Measurements from ENCODE around the gene EXOC2.

EXOC2 gene

DNA sequence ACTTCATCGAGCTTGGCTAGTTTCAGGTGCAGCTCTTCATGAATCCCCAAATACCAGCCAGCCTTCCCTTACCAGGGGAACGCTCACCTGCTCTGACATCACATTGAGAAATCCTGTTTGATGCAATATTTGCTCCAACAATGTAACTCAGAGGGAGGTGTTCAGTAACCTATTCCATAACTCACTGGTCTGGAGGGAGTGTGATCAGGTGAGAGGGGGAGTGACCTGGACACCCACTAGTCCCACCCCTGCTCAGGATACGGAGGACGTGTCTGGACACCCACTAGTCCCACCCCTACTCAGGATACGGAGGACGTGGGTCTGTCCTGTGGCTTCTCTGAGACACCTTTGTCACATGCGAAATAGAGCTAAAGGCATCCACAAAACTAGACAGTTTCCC is 106.4 kb downstream of the EXOC2 start:
- no peaks in the 10 kb centered on the region for H3K9me3 ChIP-seq (ENCODE audit: control insufficient read depth, insufficient read depth, low read length)
- peaks cover 8% of the 10 kb centered on the region for H3K36me3 ChIP-seq (ENCODE audit: control insufficient read depth, insufficient read depth, low read length)
- H3K9ac ChIP-seq (ENCODE audit: low read depth, low read length): no peak overlapping the region
- H3K27me3 ChIP-seq (ENCODE audit: control insufficient read depth, insufficient read depth, low read length): no peaks in the 10 kb centered on the region
- H3K4me1 ChIP-seq (ENCODE audit: control insufficient read depth, insufficient read depth, low read length): peaks cover 24% of the 10 kb centered on the region
- H3K4me3 ChIP-seq (ENCODE audit: low read depth, low read length): no peak overlapping the region

GRCh38 chr6:583635-584034 is 109.3 kb downstream of the EXOC2 start:
- H3K36me3 ChIP-seq (ENCODE audit: control insufficient read depth, insufficient read depth, low read length): no peaks in the 10 kb centered on the region
- H3K9ac ChIP-seq (ENCODE audit: low read depth, low read length): no peak overlapping the region
- peaks cover 26% of the 10 kb centered on the region for H3K4me1 ChIP-seq (ENCODE audit: control insufficient read depth, insufficient read depth, low read length)
- H3K9me3 ChIP-seq (ENCODE audit: control insufficient read depth, insufficient read depth, low read length): no peaks in the 10 kb centered on the region
- H3K4me3 ChIP-seq (ENCODE audit: low read depth, low read length): no peak overlapping the region
- no peaks in the 10 kb centered on the region for H3K27me3 ChIP-seq (ENCODE audit: control insufficient read depth, insufficient read depth, low read length)

DNA sequence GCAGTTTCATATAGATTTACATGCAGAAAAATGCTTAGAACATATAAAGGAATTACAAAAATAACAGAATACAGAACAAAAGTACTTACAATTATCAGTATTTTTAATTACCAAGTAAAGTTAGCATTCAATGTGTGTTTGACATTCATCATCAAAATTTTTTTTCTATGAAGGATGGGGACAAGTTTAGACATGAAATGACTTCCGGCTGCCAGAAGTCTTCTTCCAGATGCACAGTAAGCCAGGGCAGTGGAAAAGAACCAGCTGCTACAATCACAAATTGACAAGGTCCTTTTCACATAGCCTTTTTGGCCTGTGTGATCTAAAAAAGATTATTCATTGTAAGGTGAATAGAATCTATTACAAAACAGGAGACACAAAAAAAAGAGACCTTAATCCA is 109.8 kb downstream of the EXOC2 start:
- Histone ChIP-seq H3K4me1 (ENCODE audit: control insufficient read depth, insufficient read depth, low read length) (peaks cover 26% of the 10 kb centered on the region), H3K9ac (ENCODE audit: low read depth, low read length) (no peak overlapping the region), H3K4me3 (ENCODE audit: low read depth, low read length) (no peak overlapping the region), H3K9me3 (ENCODE audit: control insufficient read depth, insufficient read depth, low read length) (no peaks in the 10 kb centered on the region), H3K27me3 (ENCODE audit: control insufficient read depth, insufficient read depth, low read length) (no peaks in the 10 kb centered on the region), H3K36me3 (ENCODE audit: control insufficient read depth, insufficient read depth, low read length) (no peaks in the 10 kb centered on the region)

GRCh38 chr6:582370-582769 is 110.6 kb downstream of the EXOC2 start:
- H3K9ac ChIP-seq (ENCODE audit: low read depth, low read length): no peak overlapping the region
- peaks cover 26% of the 10 kb centered on the region for H3K4me1 ChIP-seq (ENCODE audit: control insufficient read depth, insufficient read depth, low read length)
- H3K9me3 ChIP-seq (ENCODE audit: control insufficient read depth, insufficient read depth, low read length): no peaks in the 10 kb centered on the region
- no peaks in the 10 kb centered on the region for H3K27me3 ChIP-seq (ENCODE audit: control insufficient read depth, insufficient read depth, low read length)
- no peak overlapping the region for H3K4me3 ChIP-seq (ENCODE audit: low read depth, low read length)
- no peaks in the 10 kb centered on the region for H3K36me3 ChIP-seq (ENCODE audit: control insufficient read depth, insufficient read depth, low read length)

DNA sequence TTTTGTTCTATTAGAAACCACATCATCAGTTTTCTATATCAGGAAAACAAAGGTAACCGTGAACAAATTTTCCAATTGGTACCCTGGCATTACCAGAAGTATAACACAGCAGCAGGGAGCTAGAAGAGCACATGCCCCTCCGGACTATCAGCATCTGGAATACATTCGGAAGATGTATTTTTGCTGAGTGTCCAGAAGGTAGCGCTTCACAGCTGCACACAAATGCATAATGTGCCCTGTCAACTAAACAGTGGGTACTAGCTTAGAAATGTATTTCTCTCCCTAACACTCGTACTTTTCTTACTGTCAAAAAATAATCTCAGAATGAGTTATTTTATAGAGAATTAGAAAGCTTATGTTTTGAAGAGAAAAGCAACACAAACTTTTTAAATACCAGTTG is 113.6 kb downstream of the EXOC2 start:
- no peak overlapping the region for H3K9ac ChIP-seq (ENCODE audit: low read depth, low read length)
- no peak overlapping the region for H3K4me3 ChIP-seq (ENCODE audit: low read depth, low read length)
- H3K4me1 ChIP-seq (ENCODE audit: control insufficient read depth, insufficient read depth, low read length): peaks cover 19% of the 10 kb centered on the region
- H3K36me3 ChIP-seq (ENCODE audit: control insufficient read depth, insufficient read depth, low read length): no peaks in the 10 kb centered on the region
- H3K27me3 ChIP-seq (ENCODE audit: control insufficient read depth, insufficient read depth, low read length): no peaks in the 10 kb centered on the region
- H3K9me3 ChIP-seq (ENCODE audit: control insufficient read depth, insufficient read depth, low read length): no peaks in the 10 kb centered on the region

GRCh38 chr6:572596-573265 is 120.2 kb downstream of the EXOC2 start:
- Histone ChIP-seq H3K4me1 (ENCODE audit: control insufficient read depth, insufficient read depth, low read length) (no peaks in the 10 kb centered on the region), H3K9ac (ENCODE audit: low read depth, low read length) (no peak overlapping the region), H3K9me3 (ENCODE audit: control insufficient read depth, insufficient read depth, low read length) (no peaks in the 10 kb centered on the region), H3K36me3 (ENCODE audit: control insufficient read depth, insufficient read depth, low read length) (peaks cover 9% of the 10 kb centered on the region), H3K4me3 (ENCODE audit: low read depth, low read length) (no peak overlapping the region), H3K27me3 (ENCODE audit: control insufficient read depth, insufficient read depth, low read length) (no peaks in the 10 kb centered on the region)

GRCh38 chr6:571892-572291 is 121.0 kb downstream of the EXOC2 start:
- no peaks in the 10 kb centered on the region for H3K27me3 ChIP-seq (ENCODE audit: control insufficient read depth, insufficient read depth, low read length)
- H3K4me1 ChIP-seq (ENCODE audit: control insufficient read depth, insufficient read depth, low read length): no peaks in the 10 kb centered on the region
- no peak overlapping the region for H3K9ac ChIP-seq (ENCODE audit: low read depth, low read length)
- no peak overlapping the region for H3K4me3 ChIP-seq (ENCODE audit: low read depth, low read length)
- peaks cover 9% of the 10 kb centered on the region for H3K36me3 ChIP-seq (ENCODE audit: control insufficient read depth, insufficient read depth, low read length)
- H3K9me3 ChIP-seq (ENCODE audit: control insufficient read depth, insufficient read depth, low read length): no peaks in the 10 kb centered on the region

DNA sequence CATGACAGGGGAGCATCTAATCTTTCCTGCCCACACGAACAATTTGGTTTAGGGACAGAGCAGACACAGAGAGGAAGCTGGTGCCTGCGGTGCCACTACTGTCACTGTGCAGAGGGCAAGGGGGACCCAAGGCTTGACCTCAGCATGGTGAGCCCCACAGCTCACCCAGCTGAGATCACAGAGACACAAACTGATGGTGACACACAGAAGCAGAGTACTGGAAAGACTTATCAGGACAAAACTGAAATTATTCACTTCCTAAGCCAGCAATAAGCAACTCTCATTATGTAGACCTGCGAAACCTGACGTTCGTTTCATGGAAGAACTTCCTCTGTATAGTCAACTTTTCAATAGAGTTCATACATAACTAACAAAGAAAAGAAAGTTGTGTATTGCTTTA is 122.1 kb downstream of the EXOC2 start:
- no peak overlapping the region for H3K4me3 ChIP-seq (ENCODE audit: low read depth, low read length)
- no peak overlapping the region for H3K9ac ChIP-seq (ENCODE audit: low read depth, low read length)
- H3K9me3 ChIP-seq (ENCODE audit: control insufficient read depth, insufficient read depth, low read length): no peaks in the 10 kb centered on the region
- H3K4me1 ChIP-seq (ENCODE audit: control insufficient read depth, insufficient read depth, low read length): no peaks in the 10 kb centered on the region
- no peaks in the 10 kb centered on the region for H3K27me3 ChIP-seq (ENCODE audit: control insufficient read depth, insufficient read depth, low read length)
- H3K36me3 ChIP-seq (ENCODE audit: control insufficient read depth, insufficient read depth, low read length): peaks cover 9% of the 10 kb centered on the region

DNA sequence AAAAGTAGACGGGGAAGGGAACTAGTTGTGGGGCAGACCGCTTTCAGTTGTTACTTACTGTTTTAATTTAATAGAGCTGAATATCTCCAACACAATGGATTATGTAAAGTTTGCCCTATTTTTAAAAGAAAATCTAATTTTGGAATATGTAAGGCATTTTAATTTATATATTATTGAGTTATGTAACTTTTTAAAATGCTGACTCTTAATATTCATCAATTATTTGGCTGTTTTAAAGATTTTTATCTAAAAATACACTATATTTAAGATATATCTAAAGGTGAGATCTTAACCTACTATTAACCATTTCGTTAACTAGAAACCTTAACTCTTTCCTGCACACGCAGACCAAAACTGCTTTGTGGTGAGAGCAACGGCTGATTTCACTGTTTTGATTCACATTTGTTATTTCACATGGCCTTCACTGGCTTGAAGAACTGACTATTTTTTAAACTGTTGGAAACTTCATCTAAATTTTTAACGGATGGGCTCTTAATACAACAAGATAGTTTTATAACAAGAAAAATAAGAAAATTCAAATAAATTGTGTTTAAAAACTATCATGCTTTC is 123.9 kb downstream of the EXOC2 start:
- Histone ChIP-seq H3K9ac (ENCODE audit: low read depth, low read length) (no peak overlapping the region), H3K9me3 (ENCODE audit: control insufficient read depth, insufficient read depth, low read length) (no peaks in the 10 kb centered on the region), H3K27me3 (ENCODE audit: control insufficient read depth, insufficient read depth, low read length) (no peaks in the 10 kb centered on the region), H3K36me3 (ENCODE audit: control insufficient read depth, insufficient read depth, low read length) (peaks cover 9% of the 10 kb centered on the region), H3K4me3 (ENCODE audit: low read depth, low read length) (no peak overlapping the region), H3K4me1 (ENCODE audit: control insufficient read depth, insufficient read depth, low read length) (no peaks in the 10 kb centered on the region)

GRCh38 chr6:568085-568484 is 124.9 kb downstream of the EXOC2 start:
- Histone ChIP-seq H3K9ac (ENCODE audit: low read depth, low read length) (no peak overlapping the region), H3K36me3 (ENCODE audit: control insufficient read depth, insufficient read depth, low read length) (peaks cover 12% of the 10 kb centered on the region), H3K27me3 (ENCODE audit: control insufficient read depth, insufficient read depth, low read length) (no peaks in the 10 kb centered on the region), H3K4me3 (ENCODE audit: low read depth, low read length) (no peak overlapping the region), H3K9me3 (ENCODE audit: control insufficient read depth, insufficient read depth, low read length) (no peaks in the 10 kb centered on the region), H3K4me1 (ENCODE audit: control insufficient read depth, insufficient read depth, low read length) (no peaks in the 10 kb centered on the region)

DNA sequence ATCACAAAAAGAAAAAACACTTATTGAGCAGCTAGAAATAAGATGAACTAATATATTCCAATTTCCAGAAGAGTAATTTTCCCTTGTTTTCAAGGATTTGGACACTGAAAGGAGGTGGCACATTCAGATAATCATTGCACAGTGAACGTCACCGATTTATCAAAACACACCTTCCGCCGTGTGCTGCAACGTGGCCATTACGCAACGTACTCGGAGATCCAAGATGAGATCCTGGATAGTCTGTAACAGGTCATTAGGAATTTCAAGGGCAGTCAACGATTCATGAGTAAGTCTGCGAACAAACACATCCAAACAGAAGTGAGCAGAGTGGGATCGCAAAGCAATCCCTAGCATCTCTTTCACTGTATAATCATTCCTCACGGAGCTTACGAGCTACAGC is 129.1 kb downstream of the EXOC2 start:
- no peaks in the 10 kb centered on the region for H3K9me3 ChIP-seq (ENCODE audit: control insufficient read depth, insufficient read depth, low read length)
- H3K4me1 ChIP-seq (ENCODE audit: control insufficient read depth, insufficient read depth, low read length): no peaks in the 10 kb centered on the region
- peaks cover 14% of the 10 kb centered on the region for H3K36me3 ChIP-seq (ENCODE audit: control insufficient read depth, insufficient read depth, low read length)
- H3K9ac ChIP-seq (ENCODE audit: low read depth, low read length): no peak overlapping the region
- no peaks in the 10 kb centered on the region for H3K27me3 ChIP-seq (ENCODE audit: control insufficient read depth, insufficient read depth, low read length)
- no peak overlapping the region for H3K4me3 ChIP-seq (ENCODE audit: low read depth, low read length)

GRCh38 chr6:562052-562676 is 130.8 kb downstream of the EXOC2 start:
- Histone ChIP-seq H3K27me3 (ENCODE audit: control insufficient read depth, insufficient read depth, low read length) (no peaks in the 10 kb centered on the region), H3K4me1 (ENCODE audit: control insufficient read depth, insufficient read depth, low read length) (no peaks in the 10 kb centered on the region), H3K36me3 (ENCODE audit: control insufficient read depth, insufficient read depth, low read length) (peaks cover 14% of the 10 kb centered on the region)

More at GRCh38 chr6:562052-562676, 130.8 kb downstream of the EXOC2 start:
- Histone ChIP-seq H3K4me3 (ENCODE audit: low read depth, low read length) (no peak overlapping the region), H3K9ac (ENCODE audit: low read depth, low read length) (no peak overlapping the region), H3K9me3 (ENCODE audit: control insufficient read depth, insufficient read depth, low read length) (no peaks in the 10 kb centered on the region)
